HG02970 (cell line): ENCODE measurements around the gene GNA12.
"Not testable (repeated sequence)": the region's sequence is repeated elsewhere in the genome, so short reads cannot be mapped to it uniquely, and the experiment has no call there.

Experiments
- ATAC-seq: cut with Tn5 transposase; IDR thresholded peaks from one replicate; pipeline ENCODE4 v1.9.1; 2021; ENCODE audit warnings: mild to moderate bottlenecking, moderate library complexity, moderate number of reproducible peaks; ENCODE audit not compliant: unreplicated experiment, low FRiP score

The GNA12 gene

DNA sequence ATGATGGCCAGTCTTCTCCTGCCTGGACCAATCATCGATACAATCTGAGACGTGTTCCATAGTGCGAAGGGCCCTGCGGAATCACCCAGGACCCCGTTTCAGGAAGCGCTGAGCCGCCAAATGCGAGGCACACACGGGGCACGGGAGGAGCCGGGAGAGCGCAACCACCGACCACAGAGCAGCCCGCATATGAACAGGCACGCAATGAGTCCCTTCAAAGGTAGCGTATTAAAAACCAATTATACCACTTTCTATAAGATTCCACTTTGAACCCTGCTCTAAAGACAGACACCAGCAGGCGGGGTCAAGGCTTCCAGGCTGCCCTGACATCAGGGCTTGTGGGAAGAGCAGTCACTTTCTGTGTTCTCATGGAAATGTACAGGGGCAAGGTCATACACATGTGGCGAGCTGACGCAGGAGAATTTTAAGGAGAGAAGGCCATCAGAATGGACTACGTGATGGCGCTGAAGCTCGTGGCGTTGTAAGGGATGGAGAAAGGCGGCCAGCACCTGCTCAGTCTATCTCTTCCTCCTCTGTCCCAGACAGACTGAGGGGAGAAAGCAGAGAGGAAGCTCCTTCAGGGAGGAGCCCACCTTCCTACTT lies 109.9 kb downstream of the GNA12 start:
- ATAC-seq = no peak

DNA sequence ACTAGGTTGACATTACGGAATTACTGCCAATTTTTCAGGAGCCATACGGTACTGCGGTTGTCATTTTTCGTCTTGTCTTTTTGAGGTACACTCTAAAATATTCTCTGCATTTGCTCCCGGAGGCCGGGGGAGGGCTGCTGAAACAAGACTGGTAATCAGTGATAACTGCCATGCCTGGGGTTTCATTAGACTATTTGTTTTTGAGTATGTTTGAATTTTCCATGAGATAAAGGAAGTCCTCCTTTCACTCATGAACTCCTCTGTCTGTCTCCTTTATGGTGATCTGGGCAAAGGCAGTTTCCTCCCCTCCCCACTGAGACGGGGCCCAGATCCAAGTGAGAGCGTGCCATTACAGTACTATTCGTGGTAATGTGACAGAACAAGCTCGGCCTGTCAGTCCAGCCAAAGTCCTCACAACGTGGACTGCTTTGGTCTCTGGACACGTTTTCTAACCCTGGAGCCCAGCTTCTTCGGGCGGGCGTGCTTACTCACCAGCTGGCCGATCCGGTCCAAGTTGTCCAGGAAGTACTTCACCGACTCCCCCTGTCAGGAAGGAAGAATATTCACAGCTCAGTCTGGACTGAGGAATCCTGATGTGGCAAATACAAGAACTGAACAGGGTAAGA lies 111.0 kb downstream of the GNA12 start:
- ATAC-seq = no peak

DNA sequence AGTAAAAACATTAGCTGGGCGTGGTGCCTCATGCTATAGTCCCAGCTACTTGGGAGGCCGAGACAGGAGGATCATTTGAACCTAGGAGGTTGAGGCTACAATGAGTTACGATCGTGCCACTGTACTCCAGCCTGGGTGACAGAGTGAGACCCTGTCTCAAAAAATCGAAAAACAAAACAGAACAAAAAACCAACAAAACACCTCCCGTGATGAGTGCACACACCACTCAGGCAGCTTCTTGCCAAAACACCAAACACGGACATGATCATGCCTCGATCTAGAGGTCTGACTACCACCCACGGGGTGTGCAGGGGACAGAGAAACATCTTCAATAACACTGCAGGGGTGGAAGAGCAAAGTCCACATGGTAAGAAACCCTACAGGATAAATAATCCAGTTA lies 111.7 kb downstream of the GNA12 start:
- ATAC-seq = no peak

- no peak for ATAC-seq
Measured at GRCh38 chr7:2730846-2731770, 113.0 kb downstream of the GNA12 start.

DNA sequence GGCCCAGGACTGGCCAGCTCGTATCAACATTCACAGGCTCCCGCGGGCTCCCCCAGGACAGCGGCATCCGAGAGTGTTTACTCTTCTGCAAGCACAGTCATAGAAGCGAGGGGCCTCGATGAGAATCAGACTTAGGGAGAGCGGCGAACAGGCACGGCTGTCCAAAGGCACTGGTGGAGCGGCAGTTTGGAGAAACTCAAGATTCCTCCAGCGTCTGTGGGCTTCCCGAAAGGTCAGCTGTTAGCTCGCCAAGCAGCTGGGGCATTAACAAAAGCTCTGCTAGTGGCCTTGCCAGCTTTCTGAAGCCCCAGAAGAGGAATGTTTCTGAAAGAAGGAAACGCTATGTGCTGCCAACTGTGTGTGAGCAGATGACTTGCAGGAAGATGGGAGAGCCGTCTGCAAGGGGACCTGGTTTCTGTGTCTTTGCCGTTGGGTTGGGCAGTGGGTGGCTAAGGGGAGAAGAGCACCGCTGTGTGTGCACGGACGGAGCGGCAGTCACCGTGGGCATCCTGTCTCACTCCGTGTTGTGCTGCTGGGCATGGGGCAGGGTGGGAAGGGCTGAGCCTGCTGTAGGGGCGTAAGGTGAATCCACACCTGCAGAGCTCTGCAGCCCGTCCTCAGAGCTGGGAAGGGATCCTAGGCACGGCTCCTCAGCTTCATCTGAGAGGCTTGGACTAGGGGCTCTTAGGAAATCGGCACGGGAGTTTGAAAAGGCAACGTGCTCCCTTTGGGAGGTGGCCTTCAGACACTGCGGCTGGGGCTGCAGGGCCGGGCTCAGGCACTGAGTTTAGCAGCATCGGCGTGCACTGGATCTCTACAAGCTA lies 114.0 kb downstream of the GNA12 start:
- ATAC-seq = no peak

DNA sequence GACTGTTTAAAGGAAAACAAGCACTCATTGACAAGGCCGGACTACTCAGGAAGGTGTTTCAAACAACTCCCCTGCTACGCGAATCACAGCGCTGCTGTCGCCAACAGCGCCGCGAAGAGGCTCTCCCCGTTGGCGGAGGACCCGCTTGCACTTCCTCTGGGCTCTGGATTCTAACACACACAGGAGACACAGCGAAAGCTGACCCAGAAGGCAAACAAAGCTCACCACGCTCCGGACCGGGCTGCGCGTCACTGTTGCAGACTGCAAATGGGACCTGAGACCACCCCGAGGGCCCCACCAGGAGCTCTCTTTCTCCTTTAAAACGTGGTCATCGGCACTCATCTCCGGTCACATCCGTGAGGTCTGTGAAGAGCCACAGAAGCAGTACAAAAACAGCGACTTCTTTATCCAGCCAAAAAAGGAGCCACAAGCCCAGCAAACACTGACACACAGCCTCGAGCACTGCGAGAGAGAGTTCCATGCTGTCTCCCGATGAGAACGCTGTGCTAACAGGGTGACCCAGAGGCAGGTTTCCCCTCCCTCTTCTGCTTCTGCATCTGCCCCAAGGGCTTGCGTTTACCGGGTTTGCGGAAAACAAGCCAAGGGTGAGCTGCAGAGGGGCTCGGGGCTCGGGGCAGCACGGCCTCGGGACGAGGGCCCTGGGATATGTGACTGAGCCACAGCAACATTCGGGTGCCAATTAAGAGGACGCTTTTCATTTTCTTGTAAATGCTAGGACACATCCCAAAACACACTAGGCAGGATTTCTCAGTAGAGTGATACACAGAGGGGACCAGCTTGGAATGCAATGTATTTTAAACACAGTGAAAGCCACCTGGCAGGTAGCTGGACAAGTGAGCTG lies 114.8 kb downstream of the GNA12 start:
- no peak for ATAC-seq

- ATAC-seq = no peak
Measured at GRCh38 chr7:2728316-2729030, 115.6 kb downstream of the GNA12 start.

DNA sequence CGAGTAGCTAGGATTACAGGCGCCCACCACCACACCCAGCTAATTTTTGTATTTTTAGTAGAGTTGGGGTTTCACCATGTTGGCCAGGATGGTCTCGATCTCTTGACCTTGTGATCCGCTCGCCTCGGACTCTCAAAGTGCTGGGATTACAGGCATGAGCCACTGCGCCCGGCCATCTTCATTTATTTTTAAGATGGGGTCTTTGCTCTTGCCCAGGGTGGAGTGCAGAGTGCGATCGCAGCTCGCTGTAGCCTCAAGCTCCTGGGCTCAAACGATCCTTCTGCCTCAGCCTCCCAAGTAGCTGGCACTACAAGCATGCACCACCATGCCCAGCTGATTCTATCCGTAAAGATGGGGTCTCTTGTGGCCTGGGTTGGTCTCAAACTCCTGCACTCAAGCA lies 116.9 kb downstream of the GNA12 start:
- ATAC-seq = not testable (repeated sequence)

DNA sequence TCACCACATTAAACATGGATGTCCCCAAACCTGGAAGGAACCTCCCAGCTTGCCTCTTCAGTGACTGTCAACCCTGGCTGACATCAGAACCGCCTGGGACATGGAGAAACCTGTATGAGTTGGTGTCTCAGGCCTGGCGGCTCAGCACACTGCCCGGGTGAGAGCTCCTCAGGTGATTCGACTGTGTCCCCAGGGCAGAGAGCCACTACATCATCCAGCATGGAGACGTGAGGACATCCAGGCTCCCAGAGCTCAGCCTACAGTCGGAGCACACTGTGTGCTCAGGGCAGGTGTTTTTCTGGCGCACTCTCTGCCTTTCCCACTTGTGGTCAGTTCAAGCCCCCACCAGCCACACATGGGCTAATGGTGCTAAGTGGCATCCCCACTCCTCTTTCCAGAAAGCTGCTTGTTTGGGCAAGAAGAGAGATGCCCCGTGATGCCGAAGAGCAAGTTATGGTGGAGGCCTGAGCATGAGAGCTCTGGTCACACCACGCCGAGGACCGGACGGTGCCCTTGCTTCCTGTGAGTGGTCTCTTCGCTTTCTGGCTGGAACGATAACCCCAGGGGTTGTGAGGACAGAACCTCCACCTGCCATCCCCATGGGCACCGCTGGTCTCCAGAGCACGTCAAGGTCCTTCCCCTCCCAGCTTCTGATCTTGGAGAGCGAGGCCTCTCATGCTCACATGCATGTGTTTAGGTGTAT lies 117.6 kb downstream of the GNA12 start:
- ATAC-seq = no peak

- no peak for ATAC-seq
Measured at GRCh38 chr7:2725178-2726105, 118.7 kb downstream of the GNA12 start.

DNA sequence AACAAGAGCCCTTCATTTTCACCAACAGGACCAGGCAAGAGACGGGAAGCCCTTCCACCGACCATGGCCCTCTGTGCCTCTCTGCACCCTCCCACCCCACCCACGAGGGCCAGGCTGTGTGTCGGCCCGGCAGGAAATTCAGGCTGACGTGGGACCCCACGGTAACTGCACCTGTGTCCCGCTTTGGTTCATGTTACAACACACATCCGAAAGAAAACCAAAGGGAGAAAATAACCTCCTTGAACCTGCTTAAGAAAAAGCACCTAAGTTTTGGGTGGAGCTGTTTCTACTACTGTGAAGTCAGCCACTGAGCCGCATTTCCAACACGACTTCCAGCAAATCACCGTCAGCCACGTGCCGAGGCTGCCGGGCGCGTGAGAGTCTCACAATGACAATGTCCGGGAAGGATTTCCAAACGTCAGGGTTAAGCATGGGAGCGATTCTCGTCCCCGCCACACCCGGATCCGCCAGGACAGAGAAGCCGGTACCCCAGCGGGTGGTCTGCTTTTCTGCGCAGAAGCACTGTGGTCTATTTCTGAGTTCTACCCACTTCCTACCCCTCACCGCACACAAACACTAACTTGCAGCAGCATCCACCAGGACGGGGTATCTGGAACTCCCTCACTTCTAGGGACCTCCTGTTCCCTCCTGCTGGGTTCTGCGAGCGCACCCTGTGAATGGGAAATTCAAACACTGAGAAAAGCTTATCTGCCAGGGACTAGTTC lies 119.5 kb downstream of the GNA12 start:
- no peak for ATAC-seq

- ATAC-seq = not testable (repeated sequence)
Measured at GRCh38 chr7:2724036-2724435, 120.1 kb downstream of the GNA12 start.

- ATAC-seq = no peak
Measured at GRCh38 chr7:2723138-2723850, 120.8 kb downstream of the GNA12 start.

DNA sequence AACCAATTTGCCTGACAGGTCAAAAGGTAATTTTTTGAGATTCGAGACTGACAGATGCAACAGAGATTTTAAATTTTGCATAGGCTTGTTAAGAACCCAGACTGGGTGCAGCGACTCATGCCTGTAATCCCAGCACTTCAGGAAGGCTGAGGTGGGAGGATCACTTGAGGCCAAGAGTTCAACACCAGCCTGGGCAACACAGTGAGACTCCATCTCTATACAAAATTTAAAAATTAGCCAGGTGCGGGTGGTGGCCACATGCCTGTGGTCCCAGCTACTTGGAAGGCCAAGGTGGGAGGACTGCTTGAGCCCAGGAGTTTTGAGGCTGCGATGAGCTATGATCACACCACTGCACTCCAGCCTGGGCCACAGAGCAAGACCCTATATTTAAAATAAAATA lies 121.5 kb downstream of the GNA12 start:
- no peak for ATAC-seq

DNA sequence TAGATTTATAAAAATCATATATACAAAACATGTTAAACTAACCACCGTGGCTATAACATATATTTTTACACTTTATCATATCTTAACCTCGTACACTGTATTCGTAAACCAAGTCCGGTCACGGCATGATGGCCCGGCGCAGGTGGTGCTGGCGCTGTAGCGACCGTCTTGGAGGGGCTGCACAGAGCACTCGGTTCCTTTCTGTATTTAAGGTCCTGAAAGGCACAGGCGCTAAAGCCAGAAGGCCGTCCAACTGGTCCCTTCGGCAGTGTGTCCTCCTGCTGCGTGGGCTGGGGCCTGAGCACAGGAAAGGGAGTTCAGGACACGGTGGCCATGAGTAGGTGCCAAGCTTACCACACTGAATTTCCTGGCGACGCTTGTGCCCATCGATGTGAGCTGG lies 122.3 kb downstream of the GNA12 start:
- no peak for ATAC-seq

GRCh38 chr7:2720024-2720423 lies 124.1 kb downstream of the GNA12 start:
- ATAC-seq = no peak
